Prostate gland (tissue), 2 donors: Measurements from ENCODE around the gene SYCE3. TPM values are rescaled to one million over a fixed set of nuclear protein-coding genes. Genes with fewer than 3 reads are reported as not detected.

Experiments used
- DNase-seq: peaks from one replicate; pipeline ENCODE4 v3.0.0-alpha.2; 2019; ENCODE audit warnings: low spot score
- H3K27ac ChIP-seq, 2 donors: fragments of 200-600 bp; sonication (generic); 2 replicates each; pipeline ENCODE4 v1.5.1; 2017 to 2019
- H3K27me3 ChIP-seq: fragments of 200-600 bp; sonication (generic); replicated peaks from 2 replicates; pipeline ENCODE4 v1.5.1; 2019; ENCODE audit not compliant: insufficient read depth
- H3K36me3 ChIP-seq, 2 donors: fragments of 200-600 bp; sonication (generic); 1 replicate in 1 of 2; 2 replicates in 1 of 2; pipeline versions ENCODE4 v1.5.1 to v1.8.1; 2017 to 2019
- H3K4me1 ChIP-seq: fragments of 200-600 bp; sonication (generic); replicated peaks from 2 replicates; pipeline ENCODE4 v1.5.1; 2019
- H3K4me3 ChIP-seq, 2 donors: fragments of 200-600 bp; sonication (generic); 2 replicates each; pipeline ENCODE4 v1.5.1; 2017 to 2019
- H3K9me3 ChIP-seq: fragments of 200-600 bp; sonication (generic); 2 replicates; pipeline ENCODE4 v1.5.1; 2017
- CTCF ChIP-seq, 4 experiments: fragments of 200-600 bp in 2 of 4; fragments of 450-650 bp in 2 of 4; sonication (generic) in 2 of 4; IDR thresholded peaks; 1 replicate in 3 of 4; 2 replicates in 1 of 4; pipeline ENCODE4 v1.5.1; 2016 to 2019; ENCODE audit warnings: antibody characterized with exemption in 4 of 4, mild to moderate bottlenecking in 2 of 4, moderate library complexity in 2 of 4
- POLR2A ChIP-seq: fragments of 450-650 bp; IDR thresholded peaks from one replicate; pipeline ENCODE4 v1.6.1; 2016; ENCODE audit warnings: antibody characterized with exemption, mild to moderate bottlenecking
- POLR2AphosphoS5 ChIP-seq: sonication (generic); formaldehyde crosslinking; IDR thresholded peaks from one replicate; pipeline ENCODE4 v1.6.1; 2017; ENCODE audit warnings: antibody characterized with exemption
- WGBS: methylation state at CpG from one replicate; pipeline ENCODE4 v1.1.5; 2018; 5-methylcytosine and 5-hydroxymethylcytosine counted together
- intact Hi-C: fragments of 100-400 bp; cut with DNase I; formaldehyde crosslinking; loops from one replicate; pipeline ENCODE4 v1.14.2; 2022
- total RNA-seq, 2 donors: library from RNA; depleted of rRNA; stranded (reverse); fragments of >200 nt; gene quantifications; one replicate each; pipeline ENCODE4 v1.1.0, GENCODE V29; 2016

SYCE3 gene
- total RNA-seq, 2 donors from 2014 or later = 10.2 TPM; not detected in 1

GRCh38 chr22:50528682-50529415 is 33.9 kb downstream of the SYCE3 start:
- DNase-seq = no peak
- peak overlapping the region; percentile 65 to 83 for H3K27ac ChIP-seq
- H3K4me1 ChIP-seq = peaks cover 15% of the 10 kb centered on the region
- intact Hi-C loops = no loop called here
- H3K4me3 ChIP-seq = peak overlapping the region in 1 of 2 donors; percentile 43
- TF ChIP-seq POLR2A (no peak), CTCF (IDR thresholded peaks at IDR 0.05) (no peak), POLR2AphosphoS5 (no peak)
- no peaks in the 10 kb centered on the region for H3K27me3 ChIP-seq
- H3K36me3 ChIP-seq = no peaks in the 10 kb centered on the region
- H3K9me3 ChIP-seq = no peaks in the 10 kb centered on the region
- 61% methylated on average over 13 of the region's 15 CpGs for WGBS

- H3K36me3 ChIP-seq = peaks cover 0 to 5% of the 10 kb centered on the region in 2 donors
- H3K4me3 ChIP-seq = no peak overlapping the region
- no peak for DNase-seq
- TF ChIP-seq POLR2AphosphoS5 = no peak
- no peak for TF ChIP-seq CTCF (IDR thresholded peaks at IDR 0.05)
- no peak for TF ChIP-seq POLR2A
- H3K9me3 ChIP-seq = no peaks in the 10 kb centered on the region
- H3K27ac ChIP-seq = peak overlapping the region in 1 of 2 donors; percentile 83
- intact Hi-C loops = no loop called here
- H3K27me3 ChIP-seq = no peaks in the 10 kb centered on the region
- peaks cover 15% of the 10 kb centered on the region for H3K4me1 ChIP-seq
- WGBS = 92% methylated on average over 17 of the region's 18 CpGs
Measured at GRCh38 chr22:50527921-50528681, 34.6 kb downstream of the SYCE3 start.

- DNase-seq = no peak
- Histone ChIP-seq H3K9me3 (no peaks in the 10 kb centered on the region), H3K27me3 (no peaks in the 10 kb centered on the region), H3K4me1 (peaks cover 11% of the 10 kb centered on the region), H3K36me3 (peaks cover 0 to 5% of the 10 kb centered on the region in 2 donors), H3K4me3 (peak overlapping the region; percentile 59 to 82), H3K27ac (peak overlapping the region; percentile 87 to 92)
- 69% methylated on average over 29 of the region's 29 CpGs for WGBS
- no peak for TF ChIP-seq POLR2AphosphoS5
- no peak for TF ChIP-seq CTCF (IDR thresholded peaks at IDR 0.05)
- no peak for TF ChIP-seq POLR2A
- intact Hi-C loops = no loop called here
Measured at GRCh38 chr22:50526834-50527801, 35.6 kb downstream of the SYCE3 start.

GRCh38 chr22:50526108-50526833 is 36.4 kb downstream of the SYCE3 start:
- TF ChIP-seq POLR2A (peak; percentile 58), POLR2AphosphoS5 (no peak), CTCF (IDR thresholded peaks at IDR 0.05) (peak; percentile 35 to 73 (median 54))
- H3K27me3 ChIP-seq = no peaks in the 10 kb centered on the region
- H3K4me3 ChIP-seq = peak overlapping the region; percentile 59 to 82
- peaks cover 11% of the 10 kb centered on the region for H3K4me1 ChIP-seq
- intact Hi-C loops = no loop called here
- 2% methylated on average over 62 of the region's 77 CpGs for WGBS
- H3K27ac ChIP-seq = peak overlapping the region; percentile 87 to 92
- H3K36me3 ChIP-seq = peaks cover 0 to 5% of the 10 kb centered on the region in 2 donors
- DNase-seq = peak; percentile 66
- H3K9me3 ChIP-seq = no peaks in the 10 kb centered on the region
